GM12878 (cell line): ENCODE data around the gene TMEM14C. TPM values are rescaled to one million over a fixed set of nuclear protein-coding genes. Genes with fewer than 3 reads are reported as not detected.

Experiments
- CREB1 ChIP-seq: IDR thresholded peaks from 2 replicates; pipeline ENCODE4 v1.6.1; 2012; ENCODE audit warnings: low read depth, mild to moderate bottlenecking, inconsistent platforms
- EP300 ChIP-seq, 2 experiments: fragments of 150-350 bp in 1 of 2; IDR thresholded peaks; 2 replicates each; pipeline ENCODE4 v1.6.1; 2011 to 2012; ENCODE audit warnings: low read depth in 2 of 2, low read length in 2 of 2, borderline replicate concordance in 1 of 2, improper control_type of control experiment in 1 of 2, inconsistent platforms in 1 of 2; ENCODE audit not compliant: control insufficient read depth in 1 of 2
- IKZF1 ChIP-seq: fragments of 450-650 bp; conservative IDR thresholded peaks from 2 replicates; pipeline ENCODE4 v1.6.1; 2017; ENCODE audit warnings: antibody characterized with exemption, mild to moderate bottlenecking
- KDM1A ChIP-seq: fragments of 200-600 bp; sonication (generic); IDR thresholded peaks from 2 replicates; pipeline ENCODE4 v1.6.1; 2016; ENCODE audit warnings: borderline replicate concordance
- MXI1 ChIP-seq: fragments of 150-350 bp; IDR thresholded peaks from 2 replicates; pipeline ENCODE4 v1.6.1; 2011; ENCODE audit warnings: low read depth, mild to moderate bottlenecking, inconsistent platforms, low read length, improper control_type of control experiment
- POLR2A ChIP-seq: IDR thresholded peaks from 2 replicates; pipeline ENCODE4 v1.6.1; 2011; ENCODE audit warnings: low read depth, mild to moderate bottlenecking, low read length
- POLR2AphosphoS5 ChIP-seq: IDR thresholded peaks from 2 replicates; pipeline ENCODE4 v1.6.1; 2011; ENCODE audit warnings: mild to moderate bottlenecking, low read length, inconsistent platforms
- SIX5 ChIP-seq: IDR thresholded peaks from 2 replicates; pipeline ENCODE4 v1.6.1; 2011; ENCODE audit warnings: mild to moderate bottlenecking, low read depth, low read length, moderate library complexity; ENCODE audit not compliant: severe bottlenecking
- SMAD5 ChIP-seq: IDR thresholded peaks from 2 replicates; pipeline ENCODE4 v1.6.1; 2016; ENCODE audit warnings: antibody characterized with exemption, low read depth
- polyA plus RNA-seq, 11 experiments: library from polyadenylated mRNA; depleted of rRNA in 4 of 11; unstranded in 6 of 11; stranded (reverse) in 5 of 11; fragments of >200 nt; fragmentation: Nextera tagmentation in 4 of 11; fragmentation: Illumina TruSeq in 1 of 11; extraction: Ambion mirVana in 4 of 11; extraction: Trizol in 1 of 11; gene quantifications; 1 replicate in 1 of 11; 2 replicates in 10 of 11; pipeline versions ENCODE4 v1.2.1 to v1.2.3, GENCODE V29; 2011 to 2016; ENCODE audit warnings: inconsistent platforms in 2 of 11, missing spikeins in 2 of 11, low read depth in 1 of 11
- total RNA-seq, 4 experiments: library from RNA; depleted of rRNA in 3 of 4; stranded (reverse); fragments of >200 nt in 3 of 4; fragmentation: Illumina TruSeq in 1 of 4; extraction: Trizol in 1 of 4; gene quantifications; 2 replicates each; pipeline versions ENCODE4 v1.2.1 to v1.2.3, GENCODE V29; 2013 to 2021
- TF ChIP-seq, protein P1 (sequence below): fragments of 450-650 bp; IDR thresholded peaks from 2 replicates; pipeline ENCODE4 v1.6.1; 2017; ENCODE audit warnings: mild to moderate bottlenecking, moderate library complexity
- TF ChIP-seq, protein P2 (sequence below): fragments of 450-650 bp; formaldehyde crosslinking; IDR thresholded peaks from 2 replicates; pipeline ENCODE4 v1.4.0; 2022; ENCODE audit warnings: mild to moderate bottlenecking, moderate library complexity
- TF ChIP-seq, protein P3 (sequence below): fragments of 450-650 bp; IDR thresholded peaks from 2 replicates; pipeline ENCODE4 v1.6.1; 2017; ENCODE audit warnings: mild to moderate bottlenecking, low read depth, inconsistent platforms; ENCODE audit not compliant: poor library complexity, severe bottlenecking
- TF ChIP-seq, protein P4 (sequence below): fragments of 450-650 bp; IDR thresholded peaks from 2 replicates; pipeline ENCODE4 v1.6.1; 2016; ENCODE audit warnings: mild to moderate bottlenecking, moderate library complexity, borderline replicate concordance
- TF ChIP-seq, protein P5 (sequence below): IDR thresholded peaks from 2 replicates; pipeline ENCODE4 v1.6.1; 2012; ENCODE audit warnings: low read depth, low read length, improper control_type of control experiment

The TMEM14C gene
- total and polyA plus RNA-seq, 10 of the 15 experiments (the other 5 are each of a cell fraction or from before 2014, with no cell fraction given), result 66.0 to 224 (median 134) TPM

DNA sequence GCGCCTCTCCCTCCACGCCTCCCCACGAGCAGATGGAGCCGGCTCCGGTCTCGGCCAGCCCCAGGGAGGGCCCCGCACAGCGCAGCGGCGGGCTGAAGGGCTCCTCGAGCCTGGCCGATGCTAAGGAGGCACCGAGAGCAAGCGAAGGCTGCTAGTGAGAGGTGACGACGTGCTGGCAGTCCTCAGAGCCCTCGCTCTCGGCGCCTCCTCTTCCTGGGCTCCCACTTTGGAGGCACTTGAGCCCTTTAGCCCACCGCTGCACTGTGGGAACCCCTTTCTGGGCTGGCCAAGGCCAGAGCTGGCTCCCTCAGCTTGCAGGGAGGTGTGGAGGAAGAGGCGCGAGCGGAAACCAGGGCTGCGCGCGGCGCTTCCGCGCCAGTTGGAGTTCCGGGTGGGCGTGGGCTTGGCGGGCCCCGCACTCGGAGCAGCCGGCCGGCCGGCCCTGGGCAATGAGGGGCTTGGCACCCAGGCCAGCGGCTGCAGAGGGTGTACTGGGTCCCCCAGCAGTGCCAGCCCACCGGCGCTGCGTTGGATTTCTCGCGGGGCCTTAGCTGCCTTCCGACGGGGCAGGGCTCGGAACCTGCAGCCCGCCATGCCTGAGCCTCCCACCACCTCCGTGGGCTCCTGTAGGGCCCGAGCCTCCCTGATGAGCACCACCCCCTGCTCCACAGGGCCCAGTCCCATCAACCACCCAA is 2.5 kb upstream of the TMEM14C start (continued):
- TF ChIP-seq, protein P1, sequence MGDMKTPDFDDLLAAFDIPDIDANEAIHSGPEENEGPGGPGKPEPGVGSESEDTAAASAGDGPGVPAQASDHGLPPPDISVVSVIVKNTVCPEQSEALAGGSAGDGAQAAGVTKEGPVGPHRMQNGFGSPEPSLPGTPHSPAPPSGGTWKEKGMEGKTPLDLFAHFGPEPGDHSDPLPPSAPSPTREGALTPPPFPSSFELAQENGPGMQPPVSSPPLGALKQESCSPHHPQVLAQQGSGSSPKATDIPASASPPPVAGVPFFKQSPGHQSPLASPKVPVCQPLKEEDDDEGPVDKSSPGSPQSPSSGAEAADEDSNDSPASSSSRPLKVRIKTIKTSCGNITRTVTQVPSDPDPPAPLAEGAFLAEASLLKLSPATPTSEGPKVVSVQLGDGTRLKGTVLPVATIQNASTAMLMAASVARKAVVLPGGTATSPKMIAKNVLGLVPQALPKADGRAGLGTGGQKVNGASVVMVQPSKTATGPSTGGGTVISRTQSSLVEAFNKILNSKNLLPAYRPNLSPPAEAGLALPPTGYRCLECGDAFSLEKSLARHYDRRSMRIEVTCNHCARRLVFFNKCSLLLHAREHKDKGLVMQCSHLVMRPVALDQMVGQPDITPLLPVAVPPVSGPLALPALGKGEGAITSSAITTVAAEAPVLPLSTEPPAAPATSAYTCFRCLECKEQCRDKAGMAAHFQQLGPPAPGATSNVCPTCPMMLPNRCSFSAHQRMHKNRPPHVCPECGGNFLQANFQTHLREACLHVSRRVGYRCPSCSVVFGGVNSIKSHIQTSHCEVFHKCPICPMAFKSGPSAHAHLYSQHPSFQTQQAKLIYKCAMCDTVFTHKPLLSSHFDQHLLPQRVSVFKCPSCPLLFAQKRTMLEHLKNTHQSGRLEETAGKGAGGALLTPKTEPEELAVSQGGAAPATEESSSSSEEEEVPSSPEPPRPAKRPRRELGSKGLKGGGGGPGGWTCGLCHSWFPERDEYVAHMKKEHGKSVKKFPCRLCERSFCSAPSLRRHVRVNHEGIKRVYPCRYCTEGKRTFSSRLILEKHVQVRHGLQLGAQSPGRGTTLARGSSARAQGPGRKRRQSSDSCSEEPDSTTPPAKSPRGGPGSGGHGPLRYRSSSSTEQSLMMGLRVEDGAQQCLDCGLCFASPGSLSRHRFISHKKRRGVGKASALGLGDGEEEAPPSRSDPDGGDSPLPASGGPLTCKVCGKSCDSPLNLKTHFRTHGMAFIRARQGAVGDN, result peak; percentile 61; the same call in 1 of the 2 replicates
- no peak for TF ChIP-seq MXI1
- TF ChIP-seq POLR2A, result peak; percentile 78
- TF ChIP-seq SMAD5, result peak; percentile 58; the same call in 1 of the 2 replicates
- TF ChIP-seq, protein P2, sequence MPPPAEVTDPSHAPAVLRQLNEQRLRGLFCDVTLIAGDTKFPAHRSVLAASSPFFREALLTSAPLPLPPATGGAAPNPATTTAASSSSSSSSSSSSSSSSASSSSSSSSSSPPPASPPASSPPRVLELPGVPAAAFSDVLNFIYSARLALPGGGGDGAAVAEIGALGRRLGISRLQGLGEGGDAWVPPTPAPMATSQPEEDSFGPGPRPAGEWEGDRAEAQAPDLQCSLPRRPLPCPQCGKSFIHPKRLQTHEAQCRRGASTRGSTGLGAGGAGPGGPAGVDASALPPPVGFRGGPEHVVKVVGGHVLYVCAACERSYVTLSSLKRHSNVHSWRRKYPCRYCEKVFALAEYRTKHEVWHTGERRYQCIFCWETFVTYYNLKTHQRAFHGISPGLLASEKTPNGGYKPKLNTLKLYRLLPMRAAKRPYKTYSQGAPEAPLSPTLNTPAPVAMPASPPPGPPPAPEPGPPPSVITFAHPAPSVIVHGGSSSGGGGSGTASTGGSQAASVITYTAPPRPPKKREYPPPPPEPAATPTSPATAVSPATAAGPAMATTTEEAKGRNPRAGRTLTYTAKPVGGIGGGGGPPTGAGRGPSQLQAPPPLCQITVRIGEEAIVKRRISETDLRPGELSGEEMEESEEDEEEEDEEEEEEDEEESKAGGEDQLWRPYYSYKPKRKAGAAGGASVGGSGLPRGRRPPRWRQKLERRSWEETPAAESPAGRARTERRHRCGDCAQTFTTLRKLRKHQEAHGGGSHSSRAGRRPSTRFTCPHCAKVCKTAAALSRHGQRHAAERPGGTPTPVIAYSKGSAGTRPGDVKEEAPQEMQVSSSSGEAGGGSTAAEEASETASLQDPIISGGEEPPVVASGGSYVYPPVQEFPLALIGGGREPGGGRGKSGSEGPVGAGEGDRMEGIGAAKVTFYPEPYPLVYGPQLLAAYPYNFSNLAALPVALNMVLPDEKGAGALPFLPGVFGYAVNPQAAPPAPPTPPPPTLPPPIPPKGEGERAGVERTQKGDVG (CRISPR knock-in tag), result no peak
- TF ChIP-seq IKZF1, result peak; percentile 23; the same call in 1 of the 2 replicates
- TF ChIP-seq CREB1, result 0 out of 2 replicates have a peak, but pooled peaks have one; percentile 9
- TF ChIP-seq KDM1A, result no peak
- TF ChIP-seq, protein P3, sequence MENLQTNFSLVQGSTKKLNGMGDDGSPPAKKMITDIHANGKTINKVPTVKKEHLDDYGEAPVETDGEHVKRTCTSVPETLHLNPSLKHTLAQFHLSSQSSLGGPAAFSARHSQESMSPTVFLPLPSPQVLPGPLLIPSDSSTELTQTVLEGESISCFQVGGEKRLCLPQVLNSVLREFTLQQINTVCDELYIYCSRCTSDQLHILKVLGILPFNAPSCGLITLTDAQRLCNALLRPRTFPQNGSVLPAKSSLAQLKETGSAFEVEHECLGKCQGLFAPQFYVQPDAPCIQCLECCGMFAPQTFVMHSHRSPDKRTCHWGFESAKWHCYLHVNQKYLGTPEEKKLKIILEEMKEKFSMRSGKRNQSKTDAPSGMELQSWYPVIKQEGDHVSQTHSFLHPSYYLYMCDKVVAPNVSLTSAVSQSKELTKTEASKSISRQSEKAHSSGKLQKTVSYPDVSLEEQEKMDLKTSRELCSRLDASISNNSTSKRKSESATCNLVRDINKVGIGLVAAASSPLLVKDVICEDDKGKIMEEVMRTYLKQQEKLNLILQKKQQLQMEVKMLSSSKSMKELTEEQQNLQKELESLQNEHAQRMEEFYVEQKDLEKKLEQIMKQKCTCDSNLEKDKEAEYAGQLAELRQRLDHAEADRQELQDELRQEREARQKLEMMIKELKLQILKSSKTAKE, result no peak
- TF ChIP-seq, protein P4, sequence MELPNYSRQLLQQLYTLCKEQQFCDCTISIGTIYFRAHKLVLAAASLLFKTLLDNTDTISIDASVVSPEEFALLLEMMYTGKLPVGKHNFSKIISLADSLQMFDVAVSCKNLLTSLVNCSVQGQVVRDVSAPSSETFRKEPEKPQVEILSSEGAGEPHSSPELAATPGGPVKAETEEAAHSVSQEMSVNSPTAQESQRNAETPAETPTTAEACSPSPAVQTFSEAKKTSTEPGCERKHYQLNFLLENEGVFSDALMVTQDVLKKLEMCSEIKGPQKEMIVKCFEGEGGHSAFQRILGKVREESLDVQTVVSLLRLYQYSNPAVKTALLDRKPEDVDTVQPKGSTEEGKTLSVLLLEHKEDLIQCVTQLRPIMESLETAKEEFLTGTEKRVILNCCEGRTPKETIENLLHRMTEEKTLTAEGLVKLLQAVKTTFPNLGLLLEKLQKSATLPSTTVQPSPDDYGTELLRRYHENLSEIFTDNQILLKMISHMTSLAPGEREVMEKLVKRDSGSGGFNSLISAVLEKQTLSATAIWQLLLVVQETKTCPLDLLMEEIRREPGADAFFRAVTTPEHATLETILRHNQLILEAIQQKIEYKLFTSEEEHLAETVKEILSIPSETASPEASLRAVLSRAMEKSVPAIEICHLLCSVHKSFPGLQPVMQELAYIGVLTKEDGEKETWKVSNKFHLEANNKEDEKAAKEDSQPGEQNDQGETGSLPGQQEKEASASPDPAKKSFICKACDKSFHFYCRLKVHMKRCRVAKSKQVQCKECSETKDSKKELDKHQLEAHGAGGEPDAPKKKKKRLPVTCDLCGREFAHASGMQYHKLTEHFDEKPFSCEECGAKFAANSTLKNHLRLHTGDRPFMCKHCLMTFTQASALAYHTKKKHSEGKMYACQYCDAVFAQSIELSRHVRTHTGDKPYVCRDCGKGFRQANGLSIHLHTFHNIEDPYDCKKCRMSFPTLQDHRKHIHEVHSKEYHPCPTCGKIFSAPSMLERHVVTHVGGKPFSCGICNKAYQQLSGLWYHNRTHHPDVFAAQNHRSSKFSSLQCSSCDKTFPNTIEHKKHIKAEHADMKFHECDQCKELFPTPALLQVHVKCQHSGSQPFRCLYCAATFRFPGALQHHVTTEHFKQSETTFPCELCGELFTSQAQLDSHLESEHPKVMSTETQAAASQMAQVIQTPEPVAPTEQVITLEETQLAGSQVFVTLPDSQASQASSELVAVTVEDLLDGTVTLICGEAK, result peak; percentile 28; the same call in 1 of the 2 replicates
- TF ChIP-seq, protein P5, sequence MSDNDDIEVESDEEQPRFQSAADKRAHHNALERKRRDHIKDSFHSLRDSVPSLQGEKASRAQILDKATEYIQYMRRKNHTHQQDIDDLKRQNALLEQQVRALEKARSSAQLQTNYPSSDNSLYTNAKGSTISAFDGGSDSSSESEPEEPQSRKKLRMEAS, result 0 out of 2 replicates have a peak, but pooled peaks have one; percentile 38
- TF ChIP-seq EP300 (IDR thresholded peaks at IDR 0.05; ENCODE audit: borderline replicate concordance in 1 of 2, control insufficient read depth in 1 of 2, low read depth in 2 of 2, low read length in 2 of 2), result no peak
- TF ChIP-seq POLR2AphosphoS5, result peak; percentile 46; the same call in 1 of the 2 replicates
- no peak for TF ChIP-seq SIX5
